GM12878 (cell line): ENCODE results near the gene POLR1A. TPM values are rescaled to one million over a fixed set of nuclear protein-coding genes. Genes with fewer than 3 reads are reported as not detected.

Experiments used
- ATF3 ChIP-seq: IDR thresholded peaks from 2 replicates; pipeline ENCODE4 v1.6.1; 2011; ENCODE audit warnings: low read depth, mild to moderate bottlenecking, low read length, moderate library complexity, borderline replicate concordance; ENCODE audit errors: extremely low read depth
- BCLAF1 ChIP-seq: fragments of 450-650 bp; IDR thresholded peaks from 2 replicates; pipeline ENCODE4 v1.6.1; 2017; ENCODE audit warnings: antibody characterized with exemption, mild to moderate bottlenecking, moderate library complexity
- BHLHE40 ChIP-seq, 2 experiments: fragments of 450-650 bp in 1 of 2; IDR thresholded peaks; 2 replicates each; pipeline ENCODE4 v1.6.1; 2011 to 2017; ENCODE audit warnings: low read depth in 2 of 2, borderline replicate concordance in 1 of 2, improper control_type of control experiment in 1 of 2, low read length in 1 of 2, mild to moderate bottlenecking in 1 of 2
- BRCA1 ChIP-seq: IDR thresholded peaks from 2 replicates; pipeline ENCODE4 v1.6.1; 2011; ENCODE audit warnings: low read depth, low read length, improper control_type of control experiment
- CREB1 ChIP-seq: IDR thresholded peaks from 2 replicates; pipeline ENCODE4 v1.6.1; 2012; ENCODE audit warnings: low read depth, mild to moderate bottlenecking, inconsistent platforms
- EZH2 ChIP-seq: IDR thresholded peaks from 2 replicates; pipeline ENCODE4 v1.6.1; 2012; ENCODE audit warnings: low read depth, mild to moderate bottlenecking, control low read depth, inconsistent platforms, low read length, borderline replicate concordance; ENCODE audit not compliant: control insufficient read depth
- HDAC6 ChIP-seq: fragments of 200-600 bp; sonication (generic); IDR thresholded peaks from one replicate; pipeline ENCODE4 v1.8.0; 2017; ENCODE audit warnings: antibody characterized with exemption; ENCODE audit not compliant: unreplicated experiment
- IRF4 ChIP-seq: IDR thresholded peaks from 2 replicates; pipeline ENCODE4 v1.6.1; 2011; ENCODE audit warnings: low read depth, low read length
- JUND ChIP-seq: IDR thresholded peaks from 2 replicates; pipeline ENCODE4 v1.6.1; 2012; ENCODE audit warnings: low read depth, mild to moderate bottlenecking, low read length, improper control_type of control experiment, moderate library complexity
- MYB ChIP-seq: fragments of 150-350 bp; IDR thresholded peaks from 2 replicates; pipeline ENCODE4 v1.6.1; 2014; ENCODE audit warnings: mild to moderate bottlenecking, low read depth, low read length, borderline replicate concordance
- POLR2AphosphoS5 ChIP-seq: IDR thresholded peaks from 2 replicates; pipeline ENCODE4 v1.6.1; 2011; ENCODE audit warnings: mild to moderate bottlenecking, low read length, inconsistent platforms
- RAD21 ChIP-seq: IDR thresholded peaks from 2 replicates; pipeline ENCODE4 v1.6.1; 2011; ENCODE audit warnings: mild to moderate bottlenecking, low read depth, low read length, moderate library complexity; ENCODE audit not compliant: insufficient read depth
- RBBP5 ChIP-seq: fragments of 200-600 bp; sonication (generic); conservative IDR thresholded peaks from 2 replicates; pipeline ENCODE4 v1.6.1; 2016
- RELA ChIP-seq: fragments of 450-650 bp; IDR thresholded peaks from 2 replicates; pipeline ENCODE4 v1.8.0; 2014; ENCODE audit warnings: borderline replicate concordance; ENCODE audit not compliant: partially characterized antibody
- SMAD1 ChIP-seq: fragments of 450-650 bp; IDR thresholded peaks from 2 replicates; pipeline ENCODE4 v1.6.1; 2018; ENCODE audit warnings: mild to moderate bottlenecking, low read depth; ENCODE audit not compliant: partially characterized antibody
- TCF7 ChIP-seq: IDR thresholded peaks from 2 replicates; pipeline ENCODE4 v1.6.1; 2014; ENCODE audit warnings: antibody characterized with exemption, borderline replicate concordance
- ZBTB4 ChIP-seq: fragments of 450-650 bp; formaldehyde crosslinking; IDR thresholded peaks from 2 replicates; pipeline ENCODE4 v1.4.0; 2022; ENCODE audit warnings: mild to moderate bottlenecking, moderate library complexity
- ZNF384 ChIP-seq: IDR thresholded peaks from 2 replicates; pipeline ENCODE4 v1.6.1; 2012; ENCODE audit warnings: low read depth, mild to moderate bottlenecking, low read length, improper control_type of control experiment, borderline replicate concordance
- polyA plus RNA-seq, 11 experiments: library from polyadenylated mRNA; depleted of rRNA in 4 of 11; unstranded in 6 of 11; stranded (reverse) in 5 of 11; fragments of >200 nt; fragmentation: Nextera tagmentation in 4 of 11; fragmentation: Illumina TruSeq in 1 of 11; extraction: Ambion mirVana in 4 of 11; extraction: Trizol in 1 of 11; gene quantifications; 1 replicate in 1 of 11; 2 replicates in 10 of 11; pipeline versions ENCODE4 v1.2.1 to v1.2.3, GENCODE V29; 2011 to 2016; ENCODE audit warnings: inconsistent platforms in 2 of 11, missing spikeins in 2 of 11, low read depth in 1 of 11
- total RNA-seq, 4 experiments: library from RNA; depleted of rRNA in 3 of 4; stranded (reverse); fragments of >200 nt in 3 of 4; fragmentation: Illumina TruSeq in 1 of 4; extraction: Trizol in 1 of 4; gene quantifications; 2 replicates each; pipeline versions ENCODE4 v1.2.1 to v1.2.3, GENCODE V29; 2013 to 2021
- TF ChIP-seq, protein P1 (sequence below): fragments of 450-650 bp; IDR thresholded peaks from 2 replicates; pipeline ENCODE4 v1.6.1; 2014; ENCODE audit warnings: mild to moderate bottlenecking
- TF ChIP-seq, protein P2 (sequence below): IDR thresholded peaks from 2 replicates; pipeline ENCODE4 v1.6.1; 2012; ENCODE audit warnings: low read depth, low read length, improper control_type of control experiment

The POLR1A gene
- total and polyA plus RNA-seq, 10 of the 15 experiments (the other 5 are each of a cell fraction or from before 2014, with no cell fraction given), result 2.1 to 53.9 (median 17.8) TPM

DNA sequence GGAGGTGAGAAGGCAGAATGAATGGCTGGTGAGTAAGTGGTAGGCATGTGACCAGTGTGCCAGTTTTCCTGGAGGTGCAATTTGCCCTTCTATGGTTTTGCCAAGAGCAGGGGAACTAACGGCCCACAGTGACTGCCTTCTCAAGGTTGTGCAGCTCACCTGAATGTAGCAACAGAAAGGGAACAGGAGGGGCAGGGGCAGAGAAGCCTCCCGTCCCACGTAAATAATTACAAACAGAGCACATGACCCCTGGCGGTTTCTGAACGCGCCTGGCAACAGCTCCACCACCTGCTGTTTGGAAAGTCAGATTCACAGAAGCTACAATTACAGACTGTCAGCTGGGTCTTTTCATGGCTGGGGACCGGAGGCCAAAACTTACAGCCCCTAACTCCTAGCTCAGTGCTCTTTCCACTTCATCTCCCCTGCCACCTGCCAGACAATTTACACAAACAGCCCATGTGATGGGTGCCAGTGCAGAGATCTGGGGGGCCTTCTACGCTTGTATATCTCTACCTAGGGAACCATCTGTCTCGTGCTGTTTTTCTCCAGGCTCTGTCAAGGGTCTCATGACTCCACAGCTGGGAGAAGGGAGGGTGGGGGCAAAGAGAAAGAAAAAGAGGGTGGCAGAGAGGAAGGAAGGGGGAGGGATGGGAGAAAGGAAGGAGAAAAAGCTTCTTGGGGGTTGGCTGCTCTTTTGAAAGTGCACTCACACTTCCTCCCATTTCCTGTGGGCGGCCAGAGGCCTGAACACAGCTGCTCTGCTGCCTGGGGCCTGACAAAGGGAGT lies 69.6 kb downstream of the POLR1A start (continued):
- TF ChIP-seq RBBP5 (peak; percentile 76; the same call in 1 of the 2 replicates), JUND (no peak; the same call in 1 of the 2 replicates), ZBTB4 (CRISPR knock-in tag) (no peak), BHLHE40 (IDR thresholded peaks at IDR 0.05; ENCODE audit: borderline replicate concordance in 1 of 2, low read depth in 2 of 2, low read length in 1 of 2) (peak; percentile 75 to 80), POLR2AphosphoS5 (no peak; the same call in 1 of the 2 replicates), ZNF384 (no peak), SMAD1 (no peak), MYB (no peak; the same call in 1 of the 2 replicates), IRF4 (peak; percentile 78), RAD21 (peak; percentile 66; the same call in 1 of the 2 replicates), RELA (no peak), BCLAF1 (no peak), HDAC6 (no peak), BRCA1 (no peak), TCF7 (no peak), EZH2 (no peak), CREB1 (no peak), ATF3 (no peak; the same call in 1 of the 2 replicates)
- TF ChIP-seq, protein P1, sequence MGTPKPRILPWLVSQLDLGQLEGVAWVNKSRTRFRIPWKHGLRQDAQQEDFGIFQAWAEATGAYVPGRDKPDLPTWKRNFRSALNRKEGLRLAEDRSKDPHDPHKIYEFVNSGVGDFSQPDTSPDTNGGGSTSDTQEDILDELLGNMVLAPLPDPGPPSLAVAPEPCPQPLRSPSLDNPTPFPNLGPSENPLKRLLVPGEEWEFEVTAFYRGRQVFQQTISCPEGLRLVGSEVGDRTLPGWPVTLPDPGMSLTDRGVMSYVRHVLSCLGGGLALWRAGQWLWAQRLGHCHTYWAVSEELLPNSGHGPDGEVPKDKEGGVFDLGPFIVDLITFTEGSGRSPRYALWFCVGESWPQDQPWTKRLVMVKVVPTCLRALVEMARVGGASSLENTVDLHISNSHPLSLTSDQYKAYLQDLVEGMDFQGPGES, result 0 out of 2 replicates have a peak, but pooled peaks have one; percentile 21
- TF ChIP-seq, protein P2, sequence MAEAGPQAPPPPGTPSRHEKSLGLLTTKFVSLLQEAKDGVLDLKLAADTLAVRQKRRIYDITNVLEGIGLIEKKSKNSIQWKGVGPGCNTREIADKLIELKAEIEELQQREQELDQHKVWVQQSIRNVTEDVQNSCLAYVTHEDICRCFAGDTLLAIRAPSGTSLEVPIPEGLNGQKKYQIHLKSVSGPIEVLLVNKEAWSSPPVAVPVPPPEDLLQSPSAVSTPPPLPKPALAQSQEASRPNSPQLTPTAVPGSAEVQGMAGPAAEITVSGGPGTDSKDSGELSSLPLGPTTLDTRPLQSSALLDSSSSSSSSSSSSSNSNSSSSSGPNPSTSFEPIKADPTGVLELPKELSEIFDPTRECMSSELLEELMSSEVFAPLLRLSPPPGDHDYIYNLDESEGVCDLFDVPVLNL, result no peak
